Activated T-helper 1 cell treated with anti-CD3 and anti-CD28 coated beads, Interleukin-12 subunit alpha, Interleukin-12 subunit beta, Interleukin-2, Interleukin-4 antibody, amounts not matched to agents 30 ng/mL and 10 ng/mL and 1 ng/mL, durations not matched to agents 14 hours and 24 hours and 36 hours (primary cell): ENCODE measurements around the gene PEX3. TPM values are rescaled to one million over a fixed set of nuclear protein-coding genes. Genes with fewer than 3 reads are reported as not detected.

Experiments
- DNase-seq: peaks from one replicate; pipeline ENCODE4 v3.0.0; 2021; ENCODE audit warnings: low spot score
- H3K27ac Mint-ChIP-seq: one replicate; pipeline ENCODE4 v1.8.0; 2021; ENCODE audit warnings: mild to moderate bottlenecking, mixed read lengths
- H3K27me3 Mint-ChIP-seq: one replicate; pipeline ENCODE4 v1.8.0; 2022; ENCODE audit warnings: mild to moderate bottlenecking, moderate library complexity, mixed read lengths; ENCODE audit not compliant: insufficient read depth
- H3K36me3 Mint-ChIP-seq: one replicate; pipeline ENCODE4 v1.8.0; 2021; ENCODE audit warnings: low read depth, mixed read lengths
- H3K4me1 Mint-ChIP-seq: one replicate; pipeline ENCODE4 v1.8.0; 2021; ENCODE audit warnings: low read depth, mixed read lengths
- H3K4me3 Mint-ChIP-seq: one replicate; pipeline ENCODE4 v1.8.0; 2021; ENCODE audit warnings: mild to moderate bottlenecking, moderate library complexity, mixed read lengths
- H3K9me3 Mint-ChIP-seq: one replicate; pipeline ENCODE4 v1.8.0; 2021; ENCODE audit warnings: mixed read lengths
- intact Hi-C: fragments of 100-400 bp; cut with micrococcal nuclease; formaldehyde crosslinking; loops from one replicate; pipeline ENCODE4 v1.15.1; 2024
- total RNA-seq: library from RNA; stranded (reverse); gene quantifications from 2 replicates; pipeline ENCODE4 v1.2.3, GENCODE V29; 2022

Gene PEX3
- total RNA-seq, 1 donor from 2014 or later, result 23.6 TPM

DNA sequence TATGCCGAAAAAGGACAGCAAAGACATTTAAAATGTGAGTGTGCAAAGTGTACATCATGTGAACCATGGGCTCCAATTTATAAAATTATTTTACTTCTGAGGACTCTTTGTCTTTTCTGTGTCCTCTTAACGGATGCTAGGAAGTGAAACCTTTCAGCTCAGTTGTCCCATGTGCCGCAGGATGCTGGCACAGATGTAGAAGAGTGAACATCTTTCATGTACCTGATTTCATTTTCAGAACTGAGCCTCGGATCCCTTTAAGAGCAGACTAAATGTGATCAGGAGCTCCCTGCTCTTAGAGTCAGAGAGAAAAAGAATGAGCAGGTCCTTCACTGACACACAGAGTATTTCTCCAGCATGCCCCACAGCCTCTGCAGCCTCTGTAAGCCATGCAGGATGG lies 88.5 kb downstream of the PEX3 start:
- H3K27ac Mint-ChIP-seq, result no peak overlapping the region
- H3K36me3 Mint-ChIP-seq, result peaks cover 6% of the 10 kb centered on the region
- DNase-seq, result no peak
- peaks cover 52% of the 10 kb centered on the region for H3K4me1 Mint-ChIP-seq
- intact Hi-C loops, result no loop called here
- no peaks in the 10 kb centered on the region for H3K27me3 Mint-ChIP-seq
- no peaks in the 10 kb centered on the region for H3K9me3 Mint-ChIP-seq
- peak overlapping the region; percentile 88 for H3K4me3 Mint-ChIP-seq

- peaks cover 58% of the 10 kb centered on the region for H3K4me1 Mint-ChIP-seq
- H3K27me3 Mint-ChIP-seq, result no peaks in the 10 kb centered on the region
- peaks cover 8% of the 10 kb centered on the region for H3K36me3 Mint-ChIP-seq
- H3K4me3 Mint-ChIP-seq, result peak overlapping the region; percentile 26
- DNase-seq, result no peak
- intact Hi-C loops, result loop anchor here (10.0 kb wide), 2 partner anchors 595 to 695 kb away; partner anchors contain the start of gene HIVEP2
- H3K27ac Mint-ChIP-seq, result peak overlapping the region; percentile 34
- no peaks in the 10 kb centered on the region for H3K9me3 Mint-ChIP-seq
These were observed 89.1 kb downstream of the PEX3 start for GRCh38 chr6:143539734-143540133.

GRCh38 chr6:143540192-143540591 lies 89.6 kb downstream of the PEX3 start:
- Mint-ChIP-seq H3K27ac (peak overlapping the region; percentile 4), H3K4me3 (no peak overlapping the region)
- intact Hi-C loops, result loop anchor here (10.0 kb wide), 2 partner anchors 595 to 695 kb away; partner anchors contain the start of gene HIVEP2

More at GRCh38 chr6:143540192-143540591, 89.6 kb downstream of the PEX3 start:
- H3K4me1 Mint-ChIP-seq, result peaks cover 62% of the 10 kb centered on the region
- H3K27me3 Mint-ChIP-seq, result no peaks in the 10 kb centered on the region
- peaks cover 9% of the 10 kb centered on the region for H3K36me3 Mint-ChIP-seq
- no peak for DNase-seq
- no peaks in the 10 kb centered on the region for H3K9me3 Mint-ChIP-seq

Other genes with a start within 250 kb of the PEX3 start
- 39.0 and 43.6 TPM in 2 replicates for gene ADAT2, start 110 bp upstream of the PEX3 start, total RNA-seq
- 15.7 and 16.3 TPM in 2 replicates for gene FUCA2, start 60.9 kb downstream of the PEX3 start, total RNA-seq
- gene PHACTR2, start 227.2 kb downstream of the PEX3 start, total RNA-seq, result 63.5 and 64.5 TPM in 2 replicates